Measurements from ENCODE around the gene CNKSR1.

CNKSR1 gene

DNA sequence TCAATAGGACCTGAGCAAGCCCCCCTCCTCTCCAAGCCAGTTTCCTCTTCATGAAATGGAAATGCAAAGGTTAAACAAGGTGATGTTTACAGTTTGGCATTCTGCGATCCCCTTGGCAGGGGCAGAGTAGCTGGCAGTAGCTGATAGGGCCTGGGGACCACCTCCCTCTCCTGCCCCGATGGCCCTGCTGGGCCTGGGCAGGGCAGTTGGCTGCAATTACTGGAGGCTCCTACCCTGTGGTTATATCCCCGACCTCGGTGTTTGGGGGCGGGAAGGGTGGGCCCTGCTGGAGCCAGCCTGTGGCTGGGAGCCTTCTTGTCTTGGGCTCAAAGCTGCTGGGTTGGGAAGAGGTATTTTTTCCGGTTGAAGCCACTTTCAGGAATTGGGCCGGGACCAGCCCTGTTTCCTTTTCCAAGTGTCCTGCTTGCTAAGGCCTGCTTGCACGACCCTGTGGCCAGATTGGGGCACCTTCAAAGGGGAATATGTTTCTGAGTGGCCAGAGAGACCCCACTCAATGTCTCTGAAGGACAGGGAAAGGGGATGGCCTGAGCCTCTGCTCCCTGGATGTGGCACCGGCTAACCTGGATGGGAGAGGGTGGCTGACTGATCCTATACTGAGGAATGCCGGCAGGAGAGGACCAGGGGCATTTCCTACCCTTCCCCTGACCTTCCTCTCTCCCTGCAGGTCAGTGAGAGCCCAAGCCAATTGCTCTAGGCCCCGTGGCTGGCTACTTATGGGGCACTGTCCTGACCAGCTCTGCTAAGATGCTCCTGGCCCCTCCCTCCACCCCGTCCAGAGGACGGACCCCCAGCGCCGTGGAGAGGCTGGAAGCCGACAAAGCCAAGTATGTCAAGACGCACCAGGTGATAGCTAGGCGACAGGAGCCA is 16.5 kb upstream of the CNKSR1 start:
- Histone ChIP-seq H3K36me3 (ENCODE audit: control insufficient read depth in 2 of 2, insufficient read depth in 1 of 2, low read length in 2 of 2) (no peaks in the 10 kb centered on the region), H3K27ac (ENCODE audit: extremely low read depth, low read depth, low read length) (no peak overlapping the region), H3K4me1 (ENCODE audit: control insufficient read depth, insufficient read depth, low read length) (no peaks in the 10 kb centered on the region; the same call in 1 of the 2 replicates), H3K9me3 (ENCODE audit: control insufficient read depth, insufficient read depth, low read depth, low read length) (no peaks in the 10 kb centered on the region), H3K4me3 (ENCODE audit: low read depth, low read length) (no peak overlapping the region)
- TF ChIP-seq BCL11B (tag by site-specific recombination; IDR thresholded peaks at IDR 0.05; ENCODE audit: low read depth) (no peak), ZNF239 (tag by site-specific recombination; IDR thresholded peaks at IDR 0.05) (no peak), ZBTB17 (tag by site-specific recombination; IDR thresholded peaks at IDR 0.05) (no peak), HOXA7 (CRISPR knock-in tag; IDR thresholded peaks at IDR 0.05; ENCODE audit: borderline replicate concordance) (no peak), ZNF560 (tag by site-specific recombination; IDR thresholded peaks at IDR 0.05; ENCODE audit: borderline replicate concordance) (no peak), SP7 (tag by site-specific recombination; IDR thresholded peaks at IDR 0.05) (no peak), ZNF621 (tag by site-specific recombination; IDR thresholded peaks at IDR 0.05) (no peak), ZSCAN18 (tag by site-specific recombination; IDR thresholded peaks at IDR 0.05) (no peak), ZSCAN23 (tag by site-specific recombination; IDR thresholded peaks at IDR 0.05) (no peak)
- ChIA-PET CTCF (interaction anchor here (0.9 to 1.8 kb wide), 3 partner anchors 9 to 72 kb away, joined by 4 to 9 read pairs (median 7); partner anchors contain the start of gene ZNF593), POLR2A (interaction anchor here (1.0 kb wide), 1 partner anchor 9 kb away, joined by 4 read pairs; the partner anchor contains the start of gene ZNF593)

DNA sequence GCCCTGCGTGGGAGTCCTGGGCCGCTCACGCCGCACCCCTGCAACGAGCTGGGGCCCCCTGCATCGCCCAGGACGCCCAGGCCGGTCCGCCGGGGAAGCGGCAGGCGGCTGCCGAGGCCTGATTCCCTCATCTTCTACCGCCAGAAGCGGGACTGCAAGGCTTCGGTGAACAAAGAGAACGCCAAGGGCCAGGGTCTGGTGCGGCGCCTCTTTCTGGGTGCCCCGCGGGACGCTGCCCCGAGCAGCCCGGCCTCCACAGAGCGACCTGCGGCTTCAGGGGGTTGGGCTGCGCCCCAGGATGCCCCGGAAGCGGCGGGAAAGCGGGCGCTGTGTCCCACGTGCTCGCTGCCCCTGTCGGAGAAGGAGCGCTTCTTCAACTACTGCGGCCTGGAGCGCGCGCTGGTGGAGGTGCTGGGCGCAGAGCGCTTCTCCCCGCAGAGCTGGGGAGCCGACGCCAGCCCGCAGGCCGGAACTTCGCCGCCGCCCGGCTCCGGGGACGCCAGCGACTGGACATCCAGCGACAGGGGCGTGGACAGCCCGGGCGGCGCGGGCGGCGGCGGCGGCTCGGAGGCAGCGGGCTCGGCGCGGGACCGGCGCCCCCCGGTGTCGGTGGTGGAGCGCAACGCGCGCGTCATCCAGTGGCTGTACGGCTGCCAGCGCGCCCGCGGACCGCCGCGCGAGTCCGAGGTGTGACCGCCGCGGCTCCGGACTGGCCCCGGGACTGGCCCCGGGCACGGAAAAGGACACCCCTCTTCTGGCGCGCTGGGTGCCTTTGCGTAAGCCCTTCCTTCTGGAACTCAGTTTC is 15.7 kb upstream of the CNKSR1 start:
- Histone ChIP-seq H3K9me3 (ENCODE audit: control insufficient read depth, insufficient read depth, low read depth, low read length) (no peaks in the 10 kb centered on the region), H3K27ac (ENCODE audit: extremely low read depth, low read depth, low read length) (peak overlapping the region; percentile 45; the same call in 1 of the 2 replicates), H3K4me1 (ENCODE audit: control insufficient read depth, insufficient read depth, low read length) (no peaks in the 10 kb centered on the region; the same call in 1 of the 2 replicates), H3K36me3 (ENCODE audit: control insufficient read depth in 2 of 2, insufficient read depth in 1 of 2, low read length in 2 of 2) (no peaks in the 10 kb centered on the region), H3K4me3 (ENCODE audit: low read depth, low read length) (peak overlapping the region; percentile 12; the same call in 1 of the 2 replicates)
- TF ChIP-seq ZNF707 (tag by site-specific recombination; IDR thresholded peaks at IDR 0.05) (no peak), SCRT2 (tag by site-specific recombination; IDR thresholded peaks at IDR 0.05) (no peak), ZNF549 (tag by site-specific recombination; IDR thresholded peaks at IDR 0.05) (no peak), ZNF692 (tag by site-specific recombination; IDR thresholded peaks at IDR 0.05) (0 out of 2 replicates have a peak, but pooled peaks have one; percentile 31), ZNF701 (tag by site-specific recombination; IDR thresholded peaks at IDR 0.05) (no peak), ZNF202 (tag by site-specific recombination; IDR thresholded peaks at IDR 0.05; ENCODE audit: borderline replicate concordance) (no peak), HOXD13 (CRISPR knock-in tag; IDR thresholded peaks at IDR 0.05; ENCODE audit: borderline replicate concordance) (no peak), ZNF292 (tag by site-specific recombination; IDR thresholded peaks at IDR 0.05; ENCODE audit: borderline replicate concordance, low read depth) (no peak), GLIS1 (tag by site-specific recombination; IDR thresholded peaks at IDR 0.05) (0 out of 2 replicates have a peak, but pooled peaks have one; percentile 10), ZNF335 (tag by site-specific recombination; conservative IDR thresholded peaks at IDR 0.05) (peak; percentile 63), ZNF600 (tag by site-specific recombination; IDR thresholded peaks at IDR 0.05) (no peak), ZIC2 (tag by site-specific recombination; IDR thresholded peaks at IDR 0.05) (no peak)
- TF ChIP-seq, protein P1, sequence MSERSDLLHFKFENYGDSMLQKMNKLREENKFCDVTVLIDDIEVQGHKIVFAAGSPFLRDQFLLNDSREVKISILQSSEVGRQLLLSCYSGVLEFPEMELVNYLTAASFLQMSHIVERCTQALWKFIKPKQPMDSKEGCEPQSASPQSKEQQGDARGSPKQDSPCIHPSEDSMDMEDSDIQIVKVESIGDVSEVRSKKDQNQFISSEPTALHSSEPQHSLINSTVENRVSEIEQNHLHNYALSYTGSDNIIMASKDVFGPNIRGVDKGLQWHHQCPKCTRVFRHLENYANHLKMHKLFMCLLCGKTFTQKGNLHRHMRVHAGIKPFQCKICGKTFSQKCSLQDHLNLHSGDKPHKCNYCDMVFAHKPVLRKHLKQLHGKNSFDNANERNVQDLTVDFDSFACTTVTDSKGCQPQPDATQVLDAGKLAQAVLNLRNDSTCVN (tag by site-specific recombination; optimal IDR thresholded peaks at IDR 0.05): peak; percentile 66
- TF ChIP-seq, protein P2, sequence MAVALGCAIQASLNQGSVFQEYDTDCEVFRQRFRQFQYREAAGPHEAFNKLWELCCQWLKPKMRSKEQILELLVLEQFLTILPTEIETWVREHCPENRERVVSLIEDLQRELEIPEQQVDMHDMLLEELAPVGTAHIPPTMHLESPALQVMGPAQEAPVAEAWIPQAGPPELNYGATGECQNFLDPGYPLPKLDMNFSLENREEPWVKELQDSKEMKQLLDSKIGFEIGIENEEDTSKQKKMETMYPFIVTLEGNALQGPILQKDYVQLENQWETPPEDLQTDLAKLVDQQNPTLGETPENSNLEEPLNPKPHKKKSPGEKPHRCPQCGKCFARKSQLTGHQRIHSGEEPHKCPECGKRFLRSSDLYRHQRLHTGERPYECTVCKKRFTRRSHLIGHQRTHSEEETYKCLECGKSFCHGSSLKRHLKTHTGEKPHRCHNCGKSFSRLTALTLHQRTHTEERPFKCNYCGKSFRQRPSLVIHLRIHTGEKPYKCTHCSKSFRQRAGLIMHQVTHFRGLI (tag by site-specific recombination; IDR thresholded peaks at IDR 0.05): peak; percentile 71
- POLR2A ChIA-PET: interaction anchor here (1.0 kb wide), 1 partner anchor 8 kb away, joined by 4 read pairs; the partner anchor contains the start of gene ZNF593
- CTCF ChIA-PET: interaction anchor here (0.6 to 2.5 kb wide), 5 partner anchors 8 to 463 kb away, joined by 3 to 16 read pairs (median 7); partner anchors contain the start of gene ZNF593

Measured in HEK293 (cell line).